Common myeloid progenitor, CD34-positive (primary cell): Measurements from ENCODE around the gene CAMK2A.
A peak's percentile ranks its signal among the peaks of the same experiment; 100 is the strongest.

Experiments
- CTCF ChIA-PET: fragments of 350-600 bp; sonication (Branson Sonifier 250); formaldehyde crosslinking; loops from one replicate; lab custom pipeline; 2021; ENCODE audit warnings: antibody characterized with exemption; lab: Charles Lee
- POLR2A ChIA-PET: fragments of 350-600 bp; sonication (Branson Sonifier 250); formaldehyde crosslinking; loops from one replicate; lab custom pipeline; 2021; ENCODE audit warnings: antibody characterized with exemption; lab: Charles Lee
- DNase-seq, 3 donors: peaks; one replicate each; pipeline versions ENCODE4 v3.0.0 to v3.0.0-alpha.2; 2013
- H3K27ac ChIP-seq, 2 experiments: 1 replicate in 1 of 2; 2 replicates in 1 of 2; pipeline ENCODE4 v1.7.0; 2013; ENCODE audit warnings: inconsistent platforms in 2 of 2, low read length in 2 of 2, mild to moderate bottlenecking in 2 of 2, low read depth in 1 of 2, moderate library complexity in 1 of 2; ENCODE audit not compliant: severe bottlenecking in 2 of 2, insufficient read depth in 1 of 2, poor library complexity in 1 of 2
- H3K27me3 ChIP-seq, 5 experiments: replicated peaks in 2 of 5; 1 replicate in 3 of 5; 2 replicates in 2 of 5; pipeline versions ENCODE4 v1.6.1 to v1.7.0; 2013; ENCODE audit warnings: low read length in 4 of 5, mild to moderate bottlenecking in 2 of 5, moderate library complexity in 2 of 5, inconsistent platforms in 1 of 5; ENCODE audit not compliant: insufficient read depth in 5 of 5, control insufficient read depth in 4 of 5
- H3K36me3 ChIP-seq, 4 experiments: 1 replicate in 2 of 4; 2 replicates in 2 of 4; pipeline versions ENCODE4 v1.6.1 to v1.7.0; 2013; ENCODE audit warnings: low read length in 3 of 4, control low read depth in 1 of 4, mild to moderate bottlenecking in 1 of 4; ENCODE audit not compliant: control insufficient read depth in 4 of 4, insufficient read depth in 4 of 4
- H3K4me1 ChIP-seq, 4 experiments: 1 replicate in 3 of 4; 2 replicates in 1 of 4; pipeline versions ENCODE4 v1.6.1 to v1.7.1; 2013; ENCODE audit warnings: low read length in 3 of 4, mild to moderate bottlenecking in 3 of 4, control low read depth in 1 of 4, inconsistent platforms in 1 of 4, moderate library complexity in 1 of 4; ENCODE audit not compliant: control insufficient read depth in 4 of 4, insufficient read depth in 4 of 4; ENCODE audit errors: control extremely low read depth in 1 of 4
- H3K4me3 ChIP-seq, 7 experiments: 1 replicate in 4 of 7; 2 replicates in 3 of 7; pipeline versions ENCODE4 v1.5.1 to v1.7.0; 2013; ENCODE audit warnings: mild to moderate bottlenecking in 7 of 7, low read length in 6 of 7, moderate library complexity in 6 of 7, inconsistent platforms in 2 of 7, low read depth in 2 of 7, control low read depth in 1 of 7; ENCODE audit not compliant: insufficient read depth in 4 of 7, control insufficient read depth in 1 of 7; ENCODE audit errors: extremely low read depth in 1 of 7
- H3K9me3 ChIP-seq, 5 experiments: 1 replicate in 4 of 5; 2 replicates in 1 of 5; pipeline versions ENCODE4 v1.6.1 to v1.7.1; 2013; ENCODE audit warnings: low read length in 4 of 5, mild to moderate bottlenecking in 2 of 5, inconsistent platforms in 1 of 5, low read depth in 1 of 5, moderate library complexity in 1 of 5; ENCODE audit not compliant: control insufficient read depth in 4 of 5, insufficient read depth in 2 of 5; ENCODE audit errors: control extremely low read depth in 1 of 5
- WGBS: methylation state at CpG from one replicate; pipeline ENCODE4 v1.1.5; 2013; ENCODE audit not compliant: insufficient coverage; 5-methylcytosine and 5-hydroxymethylcytosine counted together

Gene CAMK2A

GRCh38 chr5:150218693-150219035, 70.9 kb downstream of the CAMK2A start:
- no peak for DNase-seq
- 86% methylated on average over 5 of the region's 5 CpGs for WGBS
- CTCF ChIA-PET = interaction anchor here (0.8 to 8.7 kb wide), 34 partner anchors 9 to 385 kb away, joined by 3 to 104 read pairs (median 4); partner anchors contain the start of gene PDGFRB
- no peaks in the 10 kb centered on the region for H3K9me3 ChIP-seq
- H3K4me1 ChIP-seq = no peaks in the 10 kb centered on the region
- H3K27ac ChIP-seq = no peak overlapping the region
- POLR2A ChIA-PET = interaction anchor here (0.7 to 1.0 kb wide), 3 partner anchors 69 to 136 kb away, joined by 3 to 5 read pairs (median 3); no protein-coding TSS in a partner anchor
- H3K27me3 ChIP-seq = peaks cover 0 to 23% (median 8%) of the 10 kb centered on the region in 5 experiments
- no peaks in the 10 kb centered on the region for H3K36me3 ChIP-seq
- H3K4me3 ChIP-seq = no peak overlapping the region

DNA sequence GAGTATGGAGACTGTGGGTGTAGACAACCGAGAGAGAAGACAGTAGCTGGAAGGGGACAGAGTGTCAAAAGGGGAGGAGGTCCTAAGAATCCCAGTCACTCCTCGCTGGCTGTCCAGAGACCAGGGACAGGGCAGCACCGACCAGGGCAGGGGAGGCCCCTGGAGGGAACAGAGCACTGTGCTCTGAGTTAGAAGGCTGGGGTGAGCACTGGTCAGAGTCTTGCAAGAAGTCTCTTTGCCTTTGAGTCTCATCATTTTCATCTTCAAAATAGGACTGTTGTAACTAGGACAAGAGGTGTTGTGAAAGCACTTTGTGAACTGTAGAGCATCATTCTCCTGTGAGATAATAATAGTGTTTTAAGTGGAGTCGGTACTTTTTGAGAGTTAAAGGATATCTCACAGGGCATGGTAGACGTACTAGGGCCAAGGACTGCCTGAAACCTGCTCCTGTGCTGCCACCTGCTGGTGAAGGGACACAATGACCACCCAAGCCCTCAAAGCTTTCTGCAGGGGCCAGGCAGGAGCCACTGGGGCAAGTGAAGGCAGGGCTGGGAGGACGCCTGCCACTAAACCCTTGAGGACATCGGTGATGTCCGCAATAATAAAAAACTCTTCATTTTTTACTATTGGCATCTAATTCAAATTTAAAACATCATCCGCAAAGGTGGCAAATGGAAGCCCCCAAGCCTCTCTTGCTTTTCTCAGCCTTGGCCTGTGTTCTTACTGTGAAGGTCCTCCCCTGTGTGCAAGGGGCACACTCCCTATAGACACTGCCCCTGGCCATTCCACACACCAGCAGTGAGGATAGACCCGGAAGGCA, 71.5 kb downstream of the CAMK2A start:
- ChIA-PET CTCF (interaction anchor here (0.8 to 8.7 kb wide), 36 partner anchors 9 to 384 kb away, joined by 3 to 104 read pairs (median 4); partner anchors contain the start of gene PDGFRB), POLR2A (interaction anchor here (0.7 to 1.0 kb wide), 3 partner anchors 69 to 136 kb away, joined by 3 to 5 read pairs (median 3); no protein-coding TSS in a partner anchor)
- WGBS = 44% methylated on average over 9 of the region's 10 CpGs
- no peaks in the 10 kb centered on the region for H3K9me3 ChIP-seq
- H3K4me1 ChIP-seq = no peaks in the 10 kb centered on the region
- H3K4me3 ChIP-seq = no peak overlapping the region
- peak; percentile 80 to 91 (median 87) for DNase-seq
- H3K36me3 ChIP-seq = no peaks in the 10 kb centered on the region
- H3K27ac ChIP-seq = no peak overlapping the region
- H3K27me3 ChIP-seq = peaks cover 0 to 23% (median 8%) of the 10 kb centered on the region in 5 experiments

GRCh38 chr5:150217038-150217437, 72.5 kb downstream of the CAMK2A start:
- POLR2A ChIA-PET = interaction anchor here (0.6 kb wide), 1 partner anchor 22 kb away, joined by 3 read pairs; no protein-coding TSS in a partner anchor

GRCh38 chr5:150215979-150216944, 73.3 kb downstream of the CAMK2A start:
- H3K27ac ChIP-seq = no peak overlapping the region
- no peak for DNase-seq
- WGBS = 94% methylated on average over 8 of the region's 10 CpGs
- no peaks in the 10 kb centered on the region for H3K9me3 ChIP-seq
- H3K36me3 ChIP-seq = no peaks in the 10 kb centered on the region
- H3K4me1 ChIP-seq = no peaks in the 10 kb centered on the region
- no peak overlapping the region for H3K4me3 ChIP-seq
- POLR2A ChIA-PET = interaction anchor here (0.6 kb wide), 1 partner anchor 21 kb away, joined by 3 read pairs; no protein-coding TSS in a partner anchor
- peaks cover 0 to 23% (median 8%) of the 10 kb centered on the region in 5 experiments for H3K27me3 ChIP-seq
- CTCF ChIA-PET = interaction anchor here (0.6 to 8.7 kb wide), 15 partner anchors 9 to 186 kb away, joined by 3 to 104 read pairs (median 4); no protein-coding TSS in a partner anchor

More at GRCh38 chr5:150217038-150217437, 72.5 kb downstream of the CAMK2A start:
- H3K27ac ChIP-seq = no peak overlapping the region
- CTCF ChIA-PET = interaction anchor here (0.6 to 8.7 kb wide), 11 partner anchors 8 to 382 kb away, joined by 3 to 104 read pairs (median 3); partner anchors contain the start of gene PDGFRB
- no peak overlapping the region for H3K4me3 ChIP-seq
- H3K9me3 ChIP-seq = no peaks in the 10 kb centered on the region
- H3K36me3 ChIP-seq = no peaks in the 10 kb centered on the region
- H3K4me1 ChIP-seq = no peaks in the 10 kb centered on the region
- DNase-seq = no peak
- no CpG with 5 or more reads among the region's 2 CpGs for WGBS
- H3K27me3 ChIP-seq = peaks cover 0 to 23% (median 8%) of the 10 kb centered on the region in 5 experiments

GRCh38 chr5:150214289-150214688, 75.3 kb downstream of the CAMK2A start:
- Histone ChIP-seq H3K4me1 (peaks cover 0 to 6% (median 5%) of the 10 kb centered on the region in 4 experiments), H3K36me3 (no peaks in the 10 kb centered on the region), H3K4me3 (no peak overlapping the region), H3K27me3 (peaks cover 0 to 31% (median 8%) of the 10 kb centered on the region in 5 experiments), H3K9me3 (no peaks in the 10 kb centered on the region), H3K27ac (no peak overlapping the region)
- WGBS = 97% methylated on average over 5 of the region's 7 CpGs
- ChIA-PET CTCF (interaction anchor here (0.6 to 8.7 kb wide), 10 partner anchors 11 to 85 kb away, joined by 3 to 104 read pairs (median 4); no protein-coding TSS in a partner anchor), POLR2A (no interaction called here)
- no peak for DNase-seq

GRCh38 chr5:150213530-150213929, 76.0 kb downstream of the CAMK2A start:
- DNase-seq = no peak
- ChIA-PET POLR2A (no interaction called here), CTCF (interaction anchor here (0.6 to 8.7 kb wide), 5 partner anchors 12 to 85 kb away, joined by 3 to 104 read pairs (median 6); no protein-coding TSS in a partner anchor)
- H3K27me3 ChIP-seq = peaks cover 0 to 31% (median 8%) of the 10 kb centered on the region in 5 experiments
- H3K9me3 ChIP-seq = no peaks in the 10 kb centered on the region
- H3K4me1 ChIP-seq = peaks cover 2 to 14% (median 12%) of the 10 kb centered on the region in 4 experiments
- no peak overlapping the region for H3K4me3 ChIP-seq
- no peaks in the 10 kb centered on the region for H3K36me3 ChIP-seq
- 93% methylated on average over 6 of the region's 6 CpGs for WGBS
- no peak overlapping the region for H3K27ac ChIP-seq
